Osteoblast (primary cell): ENCODE results near the gene TCP11L2. TPM values are rescaled to one million over a fixed set of nuclear protein-coding genes. Genes with fewer than 3 reads are reported as not detected.
A peak's percentile ranks its signal among the peaks of the same experiment; 100 is the strongest.

Experiments used
- DNase-seq: peaks from one replicate; pipeline ENCODE4 v3.0.0; 2011; ENCODE audit warnings: low spot score, mixed read lengths; ENCODE audit not compliant: insufficient read length; ENCODE audit errors: missing footprints
- H2AFZ ChIP-seq: 2 replicates; pipeline ENCODE4 v1.6.0; 2011; ENCODE audit warnings: mild to moderate bottlenecking, low read length
- H3K27ac ChIP-seq: 2 replicates; pipeline ENCODE4 v1.5.1; 2011; ENCODE audit warnings: mild to moderate bottlenecking, low read depth, low read length, moderate library complexity
- H3K27me3 ChIP-seq: 2 replicates; pipeline ENCODE4 v1.6.0; 2012; ENCODE audit warnings: mild to moderate bottlenecking, control low read depth, inconsistent platforms, low read length, moderate library complexity; ENCODE audit not compliant: insufficient read depth
- H3K36me3 ChIP-seq: 2 replicates; pipeline ENCODE4 v1.5.1; 2011; ENCODE audit warnings: mild to moderate bottlenecking, low read length, control low read depth, moderate library complexity; ENCODE audit not compliant: insufficient read depth
- H3K4me1 ChIP-seq: 2 replicates; pipeline ENCODE4 v1.5.1; 2011; ENCODE audit warnings: mild to moderate bottlenecking, low read length, control low read depth, moderate library complexity; ENCODE audit not compliant: insufficient read depth
- H3K4me2 ChIP-seq: 2 replicates; pipeline ENCODE4 v1.6.0; 2011; ENCODE audit warnings: mild to moderate bottlenecking, low read length; ENCODE audit not compliant: insufficient read depth
- H3K4me3 ChIP-seq: fragments of 200-600 bp; sonication (generic); 3 replicates; pipeline ENCODE4 v1.5.1; 2012; ENCODE audit warnings: mild to moderate bottlenecking, low read length, inconsistent platforms; ENCODE audit not compliant: insufficient read depth
- H3K79me2 ChIP-seq: 2 replicates; pipeline ENCODE4 v1.6.0; 2012; ENCODE audit warnings: mild to moderate bottlenecking, low read length, control low read depth, inconsistent platforms; ENCODE audit not compliant: insufficient read depth
- H3K9me3 ChIP-seq: 2 replicates; pipeline ENCODE4 v1.5.1; 2011; ENCODE audit warnings: low read depth, low read length, control low read depth
- H4K20me1 ChIP-seq: 2 replicates; pipeline ENCODE4 v1.6.0; 2012; ENCODE audit warnings: mild to moderate bottlenecking, low read length, control low read depth; ENCODE audit not compliant: insufficient read depth
- CTCF ChIP-seq: IDR thresholded peaks from 2 replicates; pipeline ENCODE4 v1.5.1; 2011; ENCODE audit warnings: mild to moderate bottlenecking, low read depth, low read length, moderate library complexity; ENCODE audit errors: extremely low read depth
- total RNA-seq: library from RNA; depleted of rRNA; stranded (reverse); fragments of >200 nt; gene quantifications from 2 replicates; pipeline ENCODE4 v1.2.3, GENCODE V29; 2012

TCP11L2 gene
- total RNA-seq, 1 donor, result 109 TPM

GRCh38 chr12:106291342-106291741, 11.2 kb upstream of the TCP11L2 start:
- Histone ChIP-seq H3K27me3 (no peaks in the 10 kb centered on the region), H3K9me3 (no peaks in the 10 kb centered on the region), H2AFZ (no peak overlapping the region), H3K4me2 (no peak overlapping the region), H3K4me1 (peaks cover 16% of the 10 kb centered on the region), H3K4me3 (no peak overlapping the region), H3K27ac (no peak overlapping the region), H4K20me1 (no peaks in the 10 kb centered on the region), H3K36me3 (no peaks in the 10 kb centered on the region), H3K79me2 (no peaks in the 10 kb centered on the region)
- no peak for DNase-seq
- no peak for TF ChIP-seq CTCF

GRCh38 chr12:106292339-106292738, 10.2 kb upstream of the TCP11L2 start:
- no peak overlapping the region for H3K4me3 ChIP-seq
- no peaks in the 10 kb centered on the region for H4K20me1 ChIP-seq
- TF ChIP-seq CTCF, result no peak
- H3K27me3 ChIP-seq, result no peaks in the 10 kb centered on the region
- H2AFZ ChIP-seq, result no peak overlapping the region
- H3K27ac ChIP-seq, result no peak overlapping the region
- no peaks in the 10 kb centered on the region for H3K79me2 ChIP-seq
- no peak overlapping the region for H3K4me2 ChIP-seq
- no peaks in the 10 kb centered on the region for H3K36me3 ChIP-seq
- no peaks in the 10 kb centered on the region for H3K9me3 ChIP-seq
- no peak for DNase-seq
- peaks cover 20% of the 10 kb centered on the region for H3K4me1 ChIP-seq

GRCh38 chr12:106296179-106296877, 6.2 kb upstream of the TCP11L2 start:
- DNase-seq, result peak; percentile 76

More at GRCh38 chr12:106296179-106296877, 6.2 kb upstream of the TCP11L2 start:
- Histone ChIP-seq H2AFZ (no peak overlapping the region), H4K20me1 (no peaks in the 10 kb centered on the region), H3K79me2 (no peaks in the 10 kb centered on the region), H3K36me3 (no peaks in the 10 kb centered on the region), H3K9me3 (no peaks in the 10 kb centered on the region), H3K27ac (peak overlapping the region; percentile 57), H3K4me3 (no peak overlapping the region), H3K4me1 (peaks cover 18% of the 10 kb centered on the region), H3K4me2 (peak overlapping the region; percentile 55), H3K27me3 (no peaks in the 10 kb centered on the region)
- no peak for TF ChIP-seq CTCF
